ENCODE results near the gene ZFP30.

DNA sequence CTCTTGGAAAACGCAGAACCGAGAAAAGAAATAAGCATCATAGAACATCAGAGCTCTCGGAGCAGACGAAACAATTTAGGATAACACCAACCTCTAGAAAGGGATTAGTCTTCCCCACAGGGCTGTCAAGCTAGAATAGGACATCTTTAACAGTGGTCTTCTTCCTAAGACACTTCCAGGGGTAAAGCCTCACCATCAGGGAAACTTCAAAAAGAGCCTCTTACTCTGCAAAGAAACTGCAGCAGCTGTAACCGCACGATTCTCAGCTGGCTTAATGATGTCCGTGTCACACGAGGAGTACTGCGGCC, 61.3 kb downstream of the ZFP30 start:
- no peak for TF ChIP-seq EZH2 (IDR thresholded peaks at IDR 0.05; ENCODE audit: insufficient read depth, poor library complexity, severe bottlenecking)
- no peak for TF ChIP-seq EZH2phosphoT487 (IDR thresholded peaks at IDR 0.05; ENCODE audit: insufficient read depth, low read depth)

Data from GM23248 (cell line).